Measurements from ENCODE around the gene GAL3ST2. TPM values are rescaled to one million over a fixed set of nuclear protein-coding genes. Genes with fewer than 3 reads are reported as not detected.

The GAL3ST2 gene
- total RNA-seq, 1 donor from 2014 or later: 1.2 TPM

- Mint-ChIP-seq H3K9me3 (no peaks in the 10 kb centered on the region), H3K36me3 (ENCODE audit: low read depth) (no peaks in the 10 kb centered on the region), H3K27me3 (no peaks in the 10 kb centered on the region), H3K4me1 (peaks cover 14% of the 10 kb centered on the region), H3K4me3 (no peak overlapping the region), H3K27ac (no peak overlapping the region)
- intact Hi-C loops (cut with micrococcal nuclease): no loop called here
- no peak for DNase-seq
Observed at GRCh38 chr2:241767464-241768250, 9.0 kb upstream of the GAL3ST2 start.

- Mint-ChIP-seq H3K4me1 (peaks cover 8% of the 10 kb centered on the region), H3K27me3 (no peaks in the 10 kb centered on the region), H3K9me3 (no peaks in the 10 kb centered on the region), H3K36me3 (ENCODE audit: low read depth) (no peaks in the 10 kb centered on the region), H3K4me3 (no peak overlapping the region), H3K27ac (no peak overlapping the region)
- DNase-seq: no peak
- intact Hi-C loops (cut with micrococcal nuclease): no loop called here
Observed at GRCh38 chr2:241768251-241768711, 8.3 kb upstream of the GAL3ST2 start.

GRCh38 chr2:241768850-241769249, 7.8 kb upstream of the GAL3ST2 start:
- Mint-ChIP-seq H3K9me3 (no peaks in the 10 kb centered on the region), H3K27ac (no peak overlapping the region), H3K27me3 (no peaks in the 10 kb centered on the region), H3K4me1 (peaks cover 5% of the 10 kb centered on the region), H3K4me3 (no peak overlapping the region), H3K36me3 (ENCODE audit: low read depth) (no peaks in the 10 kb centered on the region)
- intact Hi-C loops (cut with micrococcal nuclease): no loop called here
- no peak for DNase-seq

- H3K36me3 Mint-ChIP-seq (ENCODE audit: low read depth): no peaks in the 10 kb centered on the region
- H3K27ac Mint-ChIP-seq: no peak overlapping the region
- intact Hi-C loops (cut with micrococcal nuclease): no loop called here
- DNase-seq: no peak
- no peaks in the 10 kb centered on the region for H3K27me3 Mint-ChIP-seq
- H3K4me1 Mint-ChIP-seq: peaks cover 5% of the 10 kb centered on the region
- no peaks in the 10 kb centered on the region for H3K9me3 Mint-ChIP-seq
- no peak overlapping the region for H3K4me3 Mint-ChIP-seq
Observed at GRCh38 chr2:241769819-241770184, 6.8 kb upstream of the GAL3ST2 start.

GRCh38 chr2:241770185-241770935, 6.3 kb upstream of the GAL3ST2 start:
- no peaks in the 10 kb centered on the region for H3K27me3 Mint-ChIP-seq
- no peak overlapping the region for H3K27ac Mint-ChIP-seq
- intact Hi-C loops (cut with micrococcal nuclease): no loop called here
- no peaks in the 10 kb centered on the region for H3K9me3 Mint-ChIP-seq
- no peak for DNase-seq
- no peaks in the 10 kb centered on the region for H3K36me3 Mint-ChIP-seq (ENCODE audit: low read depth)
- no peak overlapping the region for H3K4me3 Mint-ChIP-seq
- peaks cover 5% of the 10 kb centered on the region for H3K4me1 Mint-ChIP-seq

- no peaks in the 10 kb centered on the region for H3K27me3 Mint-ChIP-seq
- no peak overlapping the region for H3K27ac Mint-ChIP-seq
- no peaks in the 10 kb centered on the region for H3K9me3 Mint-ChIP-seq
- no peaks in the 10 kb centered on the region for H3K36me3 Mint-ChIP-seq (ENCODE audit: low read depth)
- H3K4me1 Mint-ChIP-seq: peaks cover 5% of the 10 kb centered on the region
- intact Hi-C loops (cut with micrococcal nuclease): no loop called here
- no peak overlapping the region for H3K4me3 Mint-ChIP-seq
- no peak for DNase-seq
Observed at GRCh38 chr2:241770936-241771285, 5.7 kb upstream of the GAL3ST2 start.

- Mint-ChIP-seq H3K4me3 (no peak overlapping the region), H3K9me3 (no peaks in the 10 kb centered on the region), H3K36me3 (ENCODE audit: low read depth) (no peaks in the 10 kb centered on the region), H3K27ac (no peak overlapping the region), H3K27me3 (no peaks in the 10 kb centered on the region), H3K4me1 (peaks cover 5% of the 10 kb centered on the region)
- DNase-seq: no peak
- intact Hi-C loops (cut with micrococcal nuclease): no loop called here
Observed at GRCh38 chr2:241771286-241772062, 5.1 kb upstream of the GAL3ST2 start.

- Mint-ChIP-seq H3K36me3 (ENCODE audit: low read depth) (no peaks in the 10 kb centered on the region), H3K27ac (no peak overlapping the region), H3K27me3 (no peaks in the 10 kb centered on the region), H3K9me3 (no peaks in the 10 kb centered on the region), H3K4me3 (no peak overlapping the region), H3K4me1 (peaks cover 5% of the 10 kb centered on the region)
- DNase-seq: no peak
- intact Hi-C loops (cut with micrococcal nuclease): no loop called here
Observed at GRCh38 chr2:241772063-241772499, 4.5 kb upstream of the GAL3ST2 start.

- Mint-ChIP-seq H3K27me3 (no peaks in the 10 kb centered on the region), H3K9me3 (no peaks in the 10 kb centered on the region), H3K36me3 (ENCODE audit: low read depth) (no peaks in the 10 kb centered on the region), H3K27ac (no peak overlapping the region), H3K4me3 (no peak overlapping the region), H3K4me1 (peaks cover 10% of the 10 kb centered on the region)
- DNase-seq: no peak
- intact Hi-C loops (cut with micrococcal nuclease): no loop called here
Observed at GRCh38 chr2:241773511-241774418, 2.9 kb upstream of the GAL3ST2 start.

GRCh38 chr2:241774419-241775222, 2.0 kb upstream of the GAL3ST2 start:
- H3K4me3 Mint-ChIP-seq: no peak overlapping the region
- H3K9me3 Mint-ChIP-seq: no peaks in the 10 kb centered on the region
- H3K27ac Mint-ChIP-seq: no peak overlapping the region
- no peaks in the 10 kb centered on the region for H3K27me3 Mint-ChIP-seq
- no peaks in the 10 kb centered on the region for H3K36me3 Mint-ChIP-seq (ENCODE audit: low read depth)
- H3K4me1 Mint-ChIP-seq: peaks cover 10% of the 10 kb centered on the region
- intact Hi-C loops (cut with micrococcal nuclease): no loop called here
- no peak for DNase-seq

- intact Hi-C loops (cut with micrococcal nuclease): no loop called here
- Mint-ChIP-seq H3K4me3 (no peak overlapping the region), H3K27ac (no peak overlapping the region), H3K27me3 (no peaks in the 10 kb centered on the region), H3K9me3 (no peaks in the 10 kb centered on the region), H3K36me3 (ENCODE audit: low read depth) (no peaks in the 10 kb centered on the region), H3K4me1 (peaks cover 10% of the 10 kb centered on the region)
- DNase-seq: no peak
Observed at GRCh38 chr2:241775223-241776177, 1.1 kb upstream of the GAL3ST2 start.

GRCh38 chr2:241777170-241777685, 606 bp downstream of the GAL3ST2 start:
- intact Hi-C loops (cut with micrococcal nuclease): no loop called here
- no peaks in the 10 kb centered on the region for H3K9me3 Mint-ChIP-seq
- H3K36me3 Mint-ChIP-seq (ENCODE audit: low read depth): no peaks in the 10 kb centered on the region
- H3K27me3 Mint-ChIP-seq: no peaks in the 10 kb centered on the region
- no peak for DNase-seq
- H3K4me3 Mint-ChIP-seq: no peak overlapping the region
- no peak overlapping the region for H3K27ac Mint-ChIP-seq
- peaks cover 5% of the 10 kb centered on the region for H3K4me1 Mint-ChIP-seq
